ENCODE data around the gene RWDD2A. TPM values are rescaled to one million over a fixed set of nuclear protein-coding genes. Genes with fewer than 3 reads are reported as not detected.

The RWDD2A gene
- total RNA-seq, 1 experiment from 2014 or later: 2.4 TPM

- peak; percentile 4 for DNase-seq (ENCODE audit: low spot score)
- H3K4me1 ChIP-seq (ENCODE audit: insufficient read depth, low read length, poor library complexity, severe bottlenecking): peaks cover 11% of the 10 kb centered on the region
- intact Hi-C loops (cut with micrococcal nuclease; ENCODE audit: unreplicated experiment): no loop called here
- no peaks in the 10 kb centered on the region for H3K27me3 ChIP-seq (replicated peaks; ENCODE audit: insufficient read depth, low read depth, low read length, poor library complexity)
- H3K9me3 ChIP-seq (ENCODE audit: low read depth, low read length, poor library complexity, severe bottlenecking): no peaks in the 10 kb centered on the region
- CTCF ChIA-PET: no interaction called here
- H3K27ac ChIP-seq (ENCODE audit: low read depth, low read length, poor library complexity, severe bottlenecking): no peak overlapping the region
- H3K36me3 ChIP-seq (ENCODE audit: insufficient read depth, low read length, poor library complexity, severe bottlenecking): peaks cover 11% of the 10 kb centered on the region
- H3K4me3 ChIP-seq (ENCODE audit: low read depth, low read length, poor library complexity, severe bottlenecking): no peak overlapping the region
- POLR2A ChIA-PET (ENCODE audit: low non-redundant PET): no interaction called here
- TF ChIP-seq CTCF (conservative IDR thresholded peaks at IDR 0.05; ENCODE audit: low read depth, low read length) (no peak), EZH2 (IDR thresholded peaks at IDR 0.05; ENCODE audit: borderline replicate concordance, low read depth, low read length, poor library complexity, severe bottlenecking) (no peak)
- BruUV-seq (replicated peaks): no TSS peak
These were observed 39.2 kb upstream of the RWDD2A start for GRCh38 chr6:83153883-83154521.

DNA sequence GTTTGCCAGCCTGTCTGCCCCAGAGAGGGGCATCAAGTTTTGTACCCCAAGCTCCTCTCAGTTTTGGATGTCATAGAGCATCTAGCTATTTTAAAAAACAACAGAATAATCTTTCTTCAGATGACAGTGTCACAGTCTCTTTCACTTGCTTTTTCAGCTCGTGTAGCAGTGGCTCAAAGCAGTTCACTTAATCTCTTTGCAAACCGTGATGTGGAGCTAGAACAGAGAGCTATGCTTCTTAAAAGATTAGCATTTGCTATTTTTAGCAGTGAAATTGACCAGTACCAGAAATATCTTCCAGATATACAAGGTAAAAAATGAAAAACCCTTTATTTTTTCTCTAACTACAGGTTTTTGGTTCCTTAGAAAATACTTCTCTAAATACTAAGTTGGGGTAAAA, 37.4 kb upstream of the RWDD2A start:
- Histone ChIP-seq H3K9me3 (ENCODE audit: low read depth, low read length, poor library complexity, severe bottlenecking) (no peaks in the 10 kb centered on the region), H3K27ac (ENCODE audit: low read depth, low read length, poor library complexity, severe bottlenecking) (no peak overlapping the region), H3K4me3 (ENCODE audit: low read depth, low read length, poor library complexity, severe bottlenecking) (no peak overlapping the region), H3K27me3 (replicated peaks; ENCODE audit: insufficient read depth, low read depth, low read length, poor library complexity) (no peaks in the 10 kb centered on the region), H3K36me3 (ENCODE audit: insufficient read depth, low read length, poor library complexity, severe bottlenecking) (peaks cover 18% of the 10 kb centered on the region), H3K4me1 (ENCODE audit: insufficient read depth, low read length, poor library complexity, severe bottlenecking) (peaks cover 11% of the 10 kb centered on the region)
- POLR2A ChIA-PET (ENCODE audit: low non-redundant PET): no interaction called here
- intact Hi-C loops (cut with micrococcal nuclease; ENCODE audit: unreplicated experiment): no loop called here
- CTCF ChIA-PET: interaction anchor here (0.5 to 0.6 kb wide), 2 partner anchors 57 to 88 kb away, joined by 3 read pairs; partner anchors contain the start of gene DOP1A
- no TSS peak for BruUV-seq (replicated peaks)
- DNase-seq (ENCODE audit: low spot score): no peak
- TF ChIP-seq CTCF (conservative IDR thresholded peaks at IDR 0.05; ENCODE audit: low read depth, low read length) (no peak), EZH2 (IDR thresholded peaks at IDR 0.05; ENCODE audit: borderline replicate concordance, low read depth, low read length, poor library complexity, severe bottlenecking) (no peak)

GRCh38 chr6:83160167-83160566, 33.0 kb upstream of the RWDD2A start:
- peaks cover 31% of the 10 kb centered on the region for H3K36me3 ChIP-seq (ENCODE audit: insufficient read depth, low read length, poor library complexity, severe bottlenecking)
- H3K4me3 ChIP-seq (ENCODE audit: low read depth, low read length, poor library complexity, severe bottlenecking): no peak overlapping the region
- H3K27ac ChIP-seq (ENCODE audit: low read depth, low read length, poor library complexity, severe bottlenecking): no peak overlapping the region
- CTCF ChIA-PET: no interaction called here
- no peaks in the 10 kb centered on the region for H3K4me1 ChIP-seq (ENCODE audit: insufficient read depth, low read length, poor library complexity, severe bottlenecking)
- no peak for DNase-seq (ENCODE audit: low spot score)
- TF ChIP-seq EZH2 (IDR thresholded peaks at IDR 0.05; ENCODE audit: borderline replicate concordance, low read depth, low read length, poor library complexity, severe bottlenecking): no peak
- TF ChIP-seq CTCF (conservative IDR thresholded peaks at IDR 0.05; ENCODE audit: low read depth, low read length): no peak
- H3K9me3 ChIP-seq (ENCODE audit: low read depth, low read length, poor library complexity, severe bottlenecking): no peaks in the 10 kb centered on the region
- intact Hi-C loops (cut with micrococcal nuclease; ENCODE audit: unreplicated experiment): no loop called here
- no peaks in the 10 kb centered on the region for H3K27me3 ChIP-seq (replicated peaks; ENCODE audit: insufficient read depth, low read depth, low read length, poor library complexity)
- POLR2A ChIA-PET (ENCODE audit: low non-redundant PET): no interaction called here
- BruUV-seq (replicated peaks): no TSS peak
